Keratinocyte (primary cell): ENCODE results near the gene PLCH2.

Source experiments
- EZH2 ChIP-seq: IDR thresholded peaks from one replicate; pipeline ENCODE4 v1.6.1; 2012; ENCODE audit warnings: inconsistent platforms, mild to moderate bottlenecking, low read length, moderate library complexity
- TF ChIP-seq, protein P1 (sequence below), 3 experiments: IDR thresholded peaks in 1 of 3; conservative IDR thresholded peaks in 1 of 3; optimal IDR thresholded peaks in 1 of 3; 2 replicates in 2 of 3; 3 replicates in 1 of 3; pipeline versions ENCODE3 to v1.5.1; 2011; ENCODE audit warnings: low read length in 3 of 3, mild to moderate bottlenecking in 3 of 3, moderate library complexity in 2 of 3, control low read depth in 1 of 3, inconsistent platforms in 1 of 3; ENCODE audit not compliant: insufficient read depth in 2 of 3; ENCODE audit errors: extremely low read depth in 1 of 3

DNA sequence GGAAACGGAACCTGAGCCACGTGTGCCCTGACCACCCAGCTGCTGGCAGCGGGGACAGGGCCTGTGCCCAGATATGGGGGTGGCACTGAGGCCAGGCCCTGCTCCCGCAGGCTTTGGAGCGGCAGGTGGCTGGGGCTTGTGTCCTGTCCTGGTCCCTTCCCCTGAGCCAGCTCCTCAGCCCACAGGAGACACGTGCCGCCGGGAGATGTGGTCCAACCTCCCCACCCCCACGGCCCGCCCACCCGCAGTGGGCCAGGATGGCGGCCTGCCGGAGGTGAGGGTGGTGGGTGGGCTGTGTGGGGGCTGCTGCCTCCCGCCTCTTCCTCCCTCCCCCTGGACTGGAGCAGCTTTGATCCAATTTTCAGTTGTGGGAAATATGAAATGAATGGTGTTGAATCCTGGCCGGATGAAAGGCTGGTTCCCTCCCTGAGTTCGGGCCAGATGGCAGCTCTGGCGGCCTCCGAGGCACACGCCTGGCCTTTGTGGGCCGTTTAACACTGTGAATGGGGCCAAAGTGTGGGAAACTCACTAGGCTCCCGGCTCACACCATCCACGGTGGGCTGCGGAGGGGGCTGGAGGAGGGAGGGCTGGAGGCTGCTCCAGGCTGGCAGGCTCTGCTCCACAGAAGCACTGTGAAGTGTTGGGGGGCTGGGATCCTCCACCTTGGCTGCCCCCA is 56.5 kb downstream of the PLCH2 start:
- TF ChIP-seq, protein P1, sequence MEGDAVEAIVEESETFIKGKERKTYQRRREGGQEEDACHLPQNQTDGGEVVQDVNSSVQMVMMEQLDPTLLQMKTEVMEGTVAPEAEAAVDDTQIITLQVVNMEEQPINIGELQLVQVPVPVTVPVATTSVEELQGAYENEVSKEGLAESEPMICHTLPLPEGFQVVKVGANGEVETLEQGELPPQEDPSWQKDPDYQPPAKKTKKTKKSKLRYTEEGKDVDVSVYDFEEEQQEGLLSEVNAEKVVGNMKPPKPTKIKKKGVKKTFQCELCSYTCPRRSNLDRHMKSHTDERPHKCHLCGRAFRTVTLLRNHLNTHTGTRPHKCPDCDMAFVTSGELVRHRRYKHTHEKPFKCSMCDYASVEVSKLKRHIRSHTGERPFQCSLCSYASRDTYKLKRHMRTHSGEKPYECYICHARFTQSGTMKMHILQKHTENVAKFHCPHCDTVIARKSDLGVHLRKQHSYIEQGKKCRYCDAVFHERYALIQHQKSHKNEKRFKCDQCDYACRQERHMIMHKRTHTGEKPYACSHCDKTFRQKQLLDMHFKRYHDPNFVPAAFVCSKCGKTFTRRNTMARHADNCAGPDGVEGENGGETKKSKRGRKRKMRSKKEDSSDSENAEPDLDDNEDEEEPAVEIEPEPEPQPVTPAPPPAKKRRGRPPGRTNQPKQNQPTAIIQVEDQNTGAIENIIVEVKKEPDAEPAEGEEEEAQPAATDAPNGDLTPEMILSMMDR (optimal IDR thresholded peaks at IDR 0.05 in 1 of 3, IDR thresholded peaks at IDR 0.05 in 1 of 3, conservative IDR thresholded peaks at IDR 0.05 in 1 of 3; ENCODE audit: extremely low read depth in 1 of 3, insufficient read depth in 2 of 3, low read length in 3 of 3): no peak
- TF ChIP-seq EZH2: no peak
